Measurements from ENCODE around the gene GID4. TPM values are rescaled to one million over a fixed set of nuclear protein-coding genes. Genes with fewer than 3 reads are reported as not detected.

GID4 gene
- total RNA-seq, 4 donors from 2014 or later, result 3.0 to 14.0 (median 10.9) TPM

GRCh38 chr17:18020971-18021370, 18.2 kb upstream of the GID4 start:
- TF ChIP-seq CTCF (IDR thresholded peaks at IDR 0.05), result no peak
- no peak for TF ChIP-seq POLR2A (IDR thresholded peaks at IDR 0.05)
- Histone ChIP-seq H3K4me1 (no peaks in the 10 kb centered on the region), H3K36me3 (peaks cover 0 to 22% (median 0%) of the 10 kb centered on the region in 3 donors), H3K27me3 (no peaks in the 10 kb centered on the region), H3K9me3 (no peaks in the 10 kb centered on the region), H3K4me3 (no peak overlapping the region), H3K27ac (no peak overlapping the region)
- no peak for DNase-seq

- TF ChIP-seq CTCF (IDR thresholded peaks at IDR 0.05) (no peak), POLR2A (IDR thresholded peaks at IDR 0.05) (no peak)
- Histone ChIP-seq H3K4me1 (no peaks in the 10 kb centered on the region), H3K9me3 (no peaks in the 10 kb centered on the region), H3K27me3 (no peaks in the 10 kb centered on the region), H3K27ac (no peak overlapping the region), H3K4me3 (no peak overlapping the region), H3K36me3 (peaks cover 0 to 20% (median 0%) of the 10 kb centered on the region in 3 donors)
- DNase-seq, result no peak
Observed at GRCh38 chr17:18021372-18021771, 17.8 kb upstream of the GID4 start.

- no peaks in the 10 kb centered on the region for H3K4me1 ChIP-seq
- H3K4me3 ChIP-seq, result no peak overlapping the region
- H3K9me3 ChIP-seq, result no peaks in the 10 kb centered on the region
- TF ChIP-seq POLR2A (IDR thresholded peaks at IDR 0.05) (no peak), CTCF (IDR thresholded peaks at IDR 0.05) (no peak)
- no peaks in the 10 kb centered on the region for H3K27me3 ChIP-seq
- peaks cover 0 to 32% (median 0%) of the 10 kb centered on the region in 3 donors for H3K36me3 ChIP-seq
- no peak overlapping the region for H3K27ac ChIP-seq
- peak in 1 of 3 donors; percentile 24 for DNase-seq
Observed at GRCh38 chr17:18025241-18025944, 13.8 kb upstream of the GID4 start.

GRCh38 chr17:18025945-18026776, 13.0 kb upstream of the GID4 start:
- TF ChIP-seq POLR2A (IDR thresholded peaks at IDR 0.05) (no peak), CTCF (IDR thresholded peaks at IDR 0.05) (no peak)
- Histone ChIP-seq H3K9me3 (no peaks in the 10 kb centered on the region), H3K27ac (no peak overlapping the region), H3K4me1 (no peaks in the 10 kb centered on the region), H3K4me3 (no peak overlapping the region), H3K27me3 (no peaks in the 10 kb centered on the region), H3K36me3 (peaks cover 0 to 26% (median 0%) of the 10 kb centered on the region in 3 donors)
- DNase-seq, result peak in 1 of 3 donors; percentile 42

- H3K4me3 ChIP-seq, result no peak overlapping the region
- no peak for TF ChIP-seq POLR2A (IDR thresholded peaks at IDR 0.05)
- TF ChIP-seq CTCF (IDR thresholded peaks at IDR 0.05), result no peak
- no peaks in the 10 kb centered on the region for H3K27me3 ChIP-seq
- no peaks in the 10 kb centered on the region for H3K4me1 ChIP-seq
- peaks cover 0 to 17% (median 0%) of the 10 kb centered on the region in 3 donors for H3K36me3 ChIP-seq
- H3K9me3 ChIP-seq, result no peaks in the 10 kb centered on the region
- DNase-seq, result peak in 1 of 3 donors; percentile 19
- H3K27ac ChIP-seq, result no peak overlapping the region
Observed at GRCh38 chr17:18027280-18027679, 11.9 kb upstream of the GID4 start.

Data from Peyer's patch (tissue), 4 donors.